ENCODE results near the gene RNF220. TPM values are rescaled to one million over a fixed set of nuclear protein-coding genes. Genes with fewer than 3 reads are reported as not detected.

RNF220 gene
- total RNA-seq, 4 donors from 2014 or later: 112 to 134 (median 132) TPM

DNA sequence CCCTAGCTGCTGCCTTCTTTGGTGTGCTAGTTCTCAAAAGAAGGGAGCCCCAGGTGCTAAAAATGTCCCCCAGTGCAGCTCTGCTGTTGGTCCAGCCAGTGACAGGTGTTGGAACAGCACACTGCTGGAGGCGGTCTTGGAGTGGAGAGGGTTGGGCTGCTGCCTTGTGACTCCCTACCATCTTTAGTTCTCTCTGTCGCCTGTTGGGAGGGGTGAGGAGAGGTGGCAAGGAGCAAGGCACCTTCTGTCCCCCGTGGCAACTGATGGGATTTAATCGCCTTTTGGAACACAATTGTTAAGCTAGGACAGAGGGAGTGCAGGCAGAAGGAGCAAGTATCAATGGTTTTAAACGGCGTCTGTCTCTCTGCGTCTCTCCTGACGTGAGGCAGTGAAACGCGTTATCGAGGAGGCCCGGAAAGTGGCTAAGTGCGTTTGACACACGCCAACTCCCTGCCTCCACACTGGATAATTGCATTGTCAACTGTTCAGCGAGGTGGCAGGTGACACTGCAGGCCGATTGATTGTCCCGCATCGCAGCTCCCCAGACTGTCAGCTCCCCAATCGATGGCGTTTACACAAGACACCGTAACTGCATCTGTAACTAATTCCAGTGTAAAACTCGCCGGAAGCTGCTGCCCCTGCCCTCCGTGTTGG is 235.3 kb downstream of the RNF220 start:
- no peak overlapping the region for H3K4me3 ChIP-seq
- H3K4me1 ChIP-seq: peaks cover 12 to 74% (median 31%) of the 10 kb centered on the region in 3 donors
- H3K9me3 ChIP-seq: no peaks in the 10 kb centered on the region
- WGBS, 2 donors (ENCODE audit: low coverage in 1 of 2): 76 to 82% methylated on average over 12 to 20 of the region's 24 CpGs
- ATAC-seq: no peak
- no peaks in the 10 kb centered on the region for H3K27me3 ChIP-seq
- H3K36me3 ChIP-seq: peaks cover 0 to 100% of the 10 kb centered on the region in 2 donors
- no peak for TF ChIP-seq POLR2AphosphoS5 (IDR thresholded peaks at IDR 0.05)
- TF ChIP-seq, protein P1, sequence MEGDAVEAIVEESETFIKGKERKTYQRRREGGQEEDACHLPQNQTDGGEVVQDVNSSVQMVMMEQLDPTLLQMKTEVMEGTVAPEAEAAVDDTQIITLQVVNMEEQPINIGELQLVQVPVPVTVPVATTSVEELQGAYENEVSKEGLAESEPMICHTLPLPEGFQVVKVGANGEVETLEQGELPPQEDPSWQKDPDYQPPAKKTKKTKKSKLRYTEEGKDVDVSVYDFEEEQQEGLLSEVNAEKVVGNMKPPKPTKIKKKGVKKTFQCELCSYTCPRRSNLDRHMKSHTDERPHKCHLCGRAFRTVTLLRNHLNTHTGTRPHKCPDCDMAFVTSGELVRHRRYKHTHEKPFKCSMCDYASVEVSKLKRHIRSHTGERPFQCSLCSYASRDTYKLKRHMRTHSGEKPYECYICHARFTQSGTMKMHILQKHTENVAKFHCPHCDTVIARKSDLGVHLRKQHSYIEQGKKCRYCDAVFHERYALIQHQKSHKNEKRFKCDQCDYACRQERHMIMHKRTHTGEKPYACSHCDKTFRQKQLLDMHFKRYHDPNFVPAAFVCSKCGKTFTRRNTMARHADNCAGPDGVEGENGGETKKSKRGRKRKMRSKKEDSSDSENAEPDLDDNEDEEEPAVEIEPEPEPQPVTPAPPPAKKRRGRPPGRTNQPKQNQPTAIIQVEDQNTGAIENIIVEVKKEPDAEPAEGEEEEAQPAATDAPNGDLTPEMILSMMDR (IDR thresholded peaks at IDR 0.05): no peak
- TF ChIP-seq EP300 (IDR thresholded peaks at IDR 0.05): no peak
- no peak for TF ChIP-seq POLR2A (IDR thresholded peaks at IDR 0.05)
- H3K27ac ChIP-seq: no peak overlapping the region

DNA sequence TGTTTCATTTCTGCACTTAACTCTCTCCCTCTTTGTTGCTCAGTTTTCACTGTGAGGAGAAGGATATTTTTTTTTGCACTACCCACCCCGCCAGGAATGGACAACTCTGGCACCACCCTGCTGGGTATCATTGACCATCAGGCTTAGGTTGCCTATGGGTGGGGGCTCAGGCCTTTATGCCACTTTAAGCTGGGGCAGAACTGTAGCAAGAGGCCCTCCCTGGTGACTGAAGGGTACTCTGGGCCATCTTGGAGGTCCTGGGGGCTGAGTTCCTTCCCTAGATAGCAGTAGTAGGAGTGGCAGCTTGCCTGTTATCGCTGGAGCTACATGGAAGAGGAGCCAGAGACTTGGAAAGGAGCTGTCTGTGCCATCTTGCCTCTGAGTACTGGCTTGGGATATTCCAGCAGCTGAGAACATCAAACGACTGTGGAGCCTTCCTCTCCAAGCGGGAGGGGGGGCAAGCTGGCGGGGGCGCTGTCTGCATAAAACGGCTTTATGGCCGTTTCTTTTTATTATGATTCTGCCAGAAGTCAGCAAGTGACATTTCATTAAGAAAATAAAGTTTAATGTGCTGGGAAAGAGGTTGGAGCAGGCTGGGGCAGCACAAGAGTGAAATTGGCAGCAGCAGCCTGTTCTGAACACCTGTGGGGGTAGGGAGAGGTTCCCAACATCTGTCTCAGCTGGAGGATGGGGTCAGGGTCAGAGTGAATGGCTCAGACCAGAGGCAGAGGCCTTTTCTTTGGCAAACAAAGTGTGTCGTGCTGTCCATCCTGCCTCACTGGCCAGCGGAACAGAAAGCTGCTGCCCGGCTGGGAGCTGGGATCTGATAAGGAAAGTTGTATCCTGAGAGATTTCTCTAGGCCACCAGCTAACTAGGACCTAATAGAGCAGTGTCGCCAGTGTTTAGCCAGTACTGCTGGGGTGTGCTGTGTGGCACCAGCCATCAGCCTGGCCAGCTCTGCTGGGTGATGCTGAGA is 236.4 kb downstream of the RNF220 start:
- Histone ChIP-seq H3K4me1 (peaks cover 12 to 74% (median 40%) of the 10 kb centered on the region in 3 donors), H3K36me3 (peaks cover 0 to 100% of the 10 kb centered on the region in 2 donors), H3K27ac (peak overlapping the region in 3 of 4 donors; percentile 28 to 88 (median 86))

DNA sequence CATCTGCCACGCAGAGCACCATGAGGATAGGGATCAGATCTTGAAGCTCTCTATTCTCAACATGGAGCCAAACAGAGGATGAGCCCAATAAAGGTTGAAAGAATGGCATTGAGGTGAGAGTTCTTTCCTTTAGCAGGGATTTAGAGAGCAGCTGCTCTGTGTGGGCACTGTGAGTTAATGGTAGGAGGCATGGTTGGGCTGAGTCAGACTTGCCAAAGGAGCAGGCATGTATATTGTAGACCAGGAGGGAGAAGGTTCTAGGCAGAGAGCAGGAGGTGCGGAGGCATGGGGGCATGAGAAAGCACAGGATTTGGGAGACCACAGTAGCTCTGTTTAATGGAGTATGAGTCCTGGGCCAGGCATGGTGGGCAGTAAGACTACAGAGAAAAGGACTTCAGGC is 237.2 kb downstream of the RNF220 start:
- Histone ChIP-seq H3K36me3 (peaks cover 0 to 100% of the 10 kb centered on the region in 2 donors), H3K4me1 (peaks cover 12 to 73% (median 43%) of the 10 kb centered on the region in 3 donors), H3K27me3 (no peaks in the 10 kb centered on the region), H3K27ac (peak overlapping the region in 3 of 4 donors; percentile 86 to 93 (median 88)), H3K9me3 (no peaks in the 10 kb centered on the region), H3K4me3 (no peak overlapping the region)
- no peak for ATAC-seq
- no peak for TF ChIP-seq POLR2A (IDR thresholded peaks at IDR 0.05)
- no peak for TF ChIP-seq EP300 (IDR thresholded peaks at IDR 0.05)
- TF ChIP-seq POLR2AphosphoS5 (IDR thresholded peaks at IDR 0.05): no peak
- TF ChIP-seq, protein P1 (IDR thresholded peaks at IDR 0.05): no peak
- 83 to 94% methylated on average over 2 of the region's 2 CpGs for WGBS, 2 donors (ENCODE audit: low coverage in 1 of 2)

More for the DNA sequence above, 236.4 kb downstream of the RNF220 start:
- TF ChIP-seq POLR2A (IDR thresholded peaks at IDR 0.05) (no peak), POLR2AphosphoS5 (IDR thresholded peaks at IDR 0.05) (no peak), EP300 (IDR thresholded peaks at IDR 0.05) (no peak)
- TF ChIP-seq, protein P1 (IDR thresholded peaks at IDR 0.05): no peak
- WGBS, 2 donors (ENCODE audit: low coverage in 1 of 2): 62 to 80% methylated on average over 1 to 3 of the region's 12 CpGs
- Histone ChIP-seq H3K27me3 (no peaks in the 10 kb centered on the region), H3K4me3 (no peak overlapping the region), H3K9me3 (no peaks in the 10 kb centered on the region)
- no peak for ATAC-seq

DNA sequence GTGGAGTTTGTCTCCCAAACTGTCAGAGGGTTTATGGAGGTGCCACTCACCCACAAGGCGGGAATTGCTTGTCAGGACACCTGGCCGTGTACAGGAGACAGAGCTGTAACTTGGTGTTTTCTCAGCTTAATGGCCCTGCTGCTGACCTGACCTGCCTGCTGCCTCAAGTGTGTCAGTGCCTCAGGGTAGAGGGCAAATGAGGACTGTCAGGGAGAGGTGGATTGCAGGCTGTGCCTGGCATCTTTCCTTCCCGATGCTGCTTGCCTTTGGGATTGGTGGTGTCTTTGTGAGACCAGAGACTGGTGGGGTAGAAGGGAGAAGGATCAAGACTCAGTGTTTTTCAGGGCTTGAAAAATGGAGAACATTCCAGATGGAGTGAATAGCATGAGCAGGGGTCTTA is 237.9 kb downstream of the RNF220 start:
- Histone ChIP-seq H3K4me1 (peaks cover 12 to 68% (median 43%) of the 10 kb centered on the region in 3 donors), H3K9me3 (no peaks in the 10 kb centered on the region), H3K27me3 (no peaks in the 10 kb centered on the region), H3K36me3 (peaks cover 0 to 100% of the 10 kb centered on the region in 2 donors), H3K27ac (peak overlapping the region in 3 of 4 donors; percentile 86 to 93 (median 88)), H3K4me3 (no peak overlapping the region)
- no peak for ATAC-seq
- TF ChIP-seq, protein P1 (IDR thresholded peaks at IDR 0.05): no peak
- TF ChIP-seq POLR2A (IDR thresholded peaks at IDR 0.05) (no peak), POLR2AphosphoS5 (IDR thresholded peaks at IDR 0.05) (no peak), EP300 (IDR thresholded peaks at IDR 0.05) (no peak)
- 90% methylated on average over 2 of the region's 3 CpGs; no CpG with 5 or more reads in 1 of the 2 donors for WGBS, 2 donors (ENCODE audit: low coverage in 1 of 2)
